Activated gamma-delta T cell (primary cell): ENCODE results near the gene STBD1.
"Not testable (repeated sequence)": the region's sequence is repeated elsewhere in the genome, so short reads cannot be mapped to it uniquely, and the experiment has no call there.

Experiments
- DNase-seq: peaks from one replicate; lab custom pipeline; 2025; lab: John Stamatoyannopoulos, UW

STBD1 gene

DNA sequence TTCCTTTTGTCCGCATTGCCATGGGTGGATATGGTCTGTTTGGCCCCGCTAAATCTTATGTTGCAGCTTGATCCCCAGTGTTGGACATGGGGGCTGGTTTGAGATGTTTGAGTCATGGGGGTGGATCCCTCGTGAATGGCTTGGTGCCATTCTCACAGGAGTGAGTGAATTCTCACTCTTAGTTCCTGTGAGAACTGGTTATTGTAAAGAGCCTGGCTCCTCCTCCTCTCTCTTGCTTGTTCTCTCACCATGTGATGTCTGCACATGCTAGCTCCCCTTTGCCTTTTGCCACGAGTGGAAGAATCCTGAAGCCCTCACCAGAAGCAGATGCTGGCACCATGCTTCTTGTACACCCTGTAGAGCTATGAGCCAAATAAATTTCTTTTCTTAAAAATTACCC lies 22.6 kb upstream of the STBD1 start:
- DNase-seq = no peak

DNA sequence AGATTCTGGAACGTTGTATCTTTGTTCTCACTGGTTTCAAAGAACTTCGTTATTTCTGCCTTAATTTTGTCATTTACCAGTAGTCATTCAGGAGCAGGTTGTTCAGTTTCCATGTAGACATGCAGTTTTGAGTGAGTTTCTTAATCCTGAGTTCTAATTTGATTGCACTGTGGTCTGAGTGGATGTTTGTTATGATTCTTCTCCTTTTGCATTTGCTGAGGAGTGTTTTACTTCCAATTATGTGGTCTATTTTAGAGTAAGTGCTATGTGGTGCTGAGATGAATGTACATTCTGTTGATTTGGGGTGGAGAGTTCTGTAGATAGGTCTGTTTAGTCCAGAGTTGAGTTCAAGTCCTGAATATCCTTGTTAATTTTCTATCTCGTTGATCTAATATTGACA lies 18.7 kb upstream of the STBD1 start:
- DNase-seq = not testable (repeated sequence)

DNA sequence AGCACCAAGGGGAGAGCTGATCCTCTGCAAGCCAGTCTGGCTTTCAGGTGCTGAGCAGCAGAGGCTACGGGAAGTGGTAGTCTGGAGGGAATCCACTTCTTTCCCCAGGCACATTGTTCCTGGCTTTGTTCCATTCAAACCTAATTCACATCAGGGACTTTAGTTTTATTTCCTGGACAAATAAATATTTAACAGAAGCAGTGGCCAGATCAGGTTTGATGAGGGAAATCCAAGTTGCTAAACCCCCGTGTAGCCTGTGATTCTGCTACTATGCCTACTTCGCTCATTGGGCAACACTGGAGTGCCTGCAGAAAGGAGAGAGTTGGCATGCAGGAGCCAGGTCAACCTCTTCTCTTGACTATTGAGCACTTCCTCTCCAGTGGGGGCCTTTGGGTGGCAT lies 13.8 kb upstream of the STBD1 start:
- no peak for DNase-seq

DNA sequence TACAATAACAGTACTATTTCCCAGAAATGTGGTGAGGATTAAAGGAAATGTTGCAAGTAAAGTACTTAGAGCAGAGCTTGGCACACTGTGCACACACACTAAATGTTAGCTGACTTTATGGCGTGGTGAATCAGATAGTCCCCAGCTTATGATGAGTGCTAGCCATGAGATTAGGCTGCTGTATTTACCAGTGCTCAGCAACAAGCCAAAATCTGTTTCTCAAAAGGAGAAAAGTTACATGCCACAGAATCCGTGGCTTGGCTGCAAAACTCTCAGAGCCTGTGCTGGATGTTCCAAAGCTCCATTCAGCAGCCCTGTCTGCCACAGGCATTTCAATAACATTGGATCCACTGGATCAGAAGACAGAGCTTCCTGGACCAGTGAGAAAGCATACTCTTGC lies 12.8 kb upstream of the STBD1 start:
- no peak for DNase-seq

DNA sequence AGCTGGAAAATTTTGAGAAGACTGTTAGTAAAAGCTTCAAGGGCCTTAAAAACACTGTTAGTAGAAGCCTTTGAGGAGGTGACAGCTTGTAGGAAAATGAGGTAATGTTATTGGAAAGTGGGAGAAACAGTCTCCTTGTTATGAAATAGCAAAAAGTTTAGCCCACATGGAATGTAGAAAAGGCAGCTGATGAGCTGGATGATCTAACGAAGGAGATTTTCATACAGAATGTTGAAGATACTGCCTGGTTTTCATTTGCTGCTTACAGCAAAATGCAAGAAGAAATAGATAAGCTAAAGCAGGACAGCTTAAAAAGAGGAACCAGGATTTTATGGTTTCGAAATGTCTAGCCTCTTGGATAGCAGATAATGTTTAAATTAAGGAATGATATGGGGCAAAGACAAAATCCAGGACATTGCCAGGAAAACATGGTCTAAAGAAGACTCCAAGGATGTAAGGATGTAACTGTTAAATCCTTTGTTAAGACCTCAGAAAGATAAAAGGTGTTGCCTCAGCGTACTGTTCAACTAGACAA lies 10.2 kb upstream of the STBD1 start:
- DNase-seq = no peak

DNA sequence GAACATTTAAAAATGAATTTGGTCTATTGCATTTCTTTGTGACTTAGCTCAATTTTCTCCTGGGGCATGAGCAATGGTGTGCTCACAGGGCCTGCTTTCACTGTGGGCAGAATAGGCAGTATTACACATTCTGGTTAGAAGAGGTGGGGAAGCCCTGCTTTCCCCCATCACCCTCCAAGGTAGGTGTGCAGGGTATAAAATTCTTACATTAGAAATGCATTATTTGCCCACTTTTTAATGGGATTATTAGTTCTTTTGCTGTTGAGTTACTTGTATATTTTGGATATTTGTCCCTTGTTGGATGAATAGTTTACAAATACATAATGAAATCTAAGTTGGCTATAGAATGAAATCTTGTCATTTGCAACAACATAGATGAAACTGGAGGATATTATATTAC lies 8.3 kb upstream of the STBD1 start:
- DNase-seq = no peak

DNA sequence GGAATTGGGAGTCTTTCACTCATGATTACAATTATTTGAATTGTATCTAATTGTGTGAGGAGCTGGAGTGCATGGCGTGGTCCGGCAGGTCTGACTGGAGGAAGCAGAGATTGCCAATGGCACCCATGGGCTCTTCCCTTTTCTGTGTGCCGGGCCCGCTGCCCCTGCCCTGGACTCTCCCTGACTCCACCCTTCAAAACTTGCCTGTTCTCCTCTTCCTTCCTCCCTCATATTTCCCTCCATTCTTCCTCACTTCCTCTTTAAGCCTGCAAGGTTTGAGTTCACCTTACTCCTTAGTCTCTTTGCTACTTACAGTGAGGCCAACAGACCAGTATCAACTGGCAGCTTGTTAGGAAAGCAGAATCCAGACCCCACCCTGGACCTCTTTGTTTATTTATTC lies 6.5 kb upstream of the STBD1 start:
- no peak for DNase-seq

DNA sequence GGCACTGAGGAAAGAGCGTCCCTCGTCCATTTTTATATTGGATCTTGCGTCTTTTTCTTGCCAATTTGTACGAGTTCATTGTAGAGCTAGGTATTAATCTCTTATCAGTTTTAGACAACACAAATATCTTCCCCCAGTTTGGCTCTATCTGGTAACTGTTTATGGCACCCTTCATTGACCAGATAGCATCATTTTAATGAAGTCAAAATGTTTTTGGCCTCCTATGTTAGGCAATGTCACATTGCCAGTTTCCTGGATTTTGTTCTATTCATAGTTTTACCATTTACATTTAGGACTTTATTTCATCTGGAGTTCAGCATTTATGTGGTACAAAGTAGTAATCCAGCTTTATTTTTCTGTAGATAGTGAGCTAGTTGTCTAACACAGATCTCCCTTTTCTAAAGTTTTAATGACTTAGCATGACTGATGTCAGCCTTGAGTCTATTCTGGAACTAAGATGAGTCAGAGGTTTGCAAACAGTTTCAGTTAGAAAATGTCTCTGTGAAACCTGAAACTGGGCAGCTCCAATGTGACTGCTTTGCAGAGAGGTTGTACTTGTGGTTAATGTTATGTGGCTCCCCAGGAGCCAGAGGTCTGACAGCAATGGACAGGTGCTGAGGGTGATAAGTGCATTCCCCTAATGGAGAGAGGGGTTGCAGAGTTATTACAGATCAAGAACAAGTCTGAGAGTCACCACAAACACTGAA lies 5.3 kb upstream of the STBD1 start:
- DNase-seq = no peak

DNA sequence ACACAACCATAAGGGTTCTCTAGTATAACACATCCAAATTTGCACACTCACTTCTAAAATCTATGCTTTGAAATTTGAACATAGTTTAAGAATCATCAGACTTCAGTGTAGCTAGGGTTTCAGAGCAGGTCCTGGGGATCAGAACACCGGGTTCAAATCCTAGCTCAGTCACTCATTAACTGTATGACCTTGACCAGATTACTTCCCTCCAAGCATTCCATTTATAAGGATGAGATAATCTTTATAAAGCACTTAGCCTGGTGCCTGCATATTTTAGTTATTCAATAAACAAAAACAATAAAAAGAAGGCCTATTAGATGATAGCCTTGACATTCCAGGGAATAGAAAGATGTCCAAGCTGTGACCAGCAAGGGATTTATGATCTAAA lies 4.8 kb upstream of the STBD1 start:
- DNase-seq = no peak

DNA sequence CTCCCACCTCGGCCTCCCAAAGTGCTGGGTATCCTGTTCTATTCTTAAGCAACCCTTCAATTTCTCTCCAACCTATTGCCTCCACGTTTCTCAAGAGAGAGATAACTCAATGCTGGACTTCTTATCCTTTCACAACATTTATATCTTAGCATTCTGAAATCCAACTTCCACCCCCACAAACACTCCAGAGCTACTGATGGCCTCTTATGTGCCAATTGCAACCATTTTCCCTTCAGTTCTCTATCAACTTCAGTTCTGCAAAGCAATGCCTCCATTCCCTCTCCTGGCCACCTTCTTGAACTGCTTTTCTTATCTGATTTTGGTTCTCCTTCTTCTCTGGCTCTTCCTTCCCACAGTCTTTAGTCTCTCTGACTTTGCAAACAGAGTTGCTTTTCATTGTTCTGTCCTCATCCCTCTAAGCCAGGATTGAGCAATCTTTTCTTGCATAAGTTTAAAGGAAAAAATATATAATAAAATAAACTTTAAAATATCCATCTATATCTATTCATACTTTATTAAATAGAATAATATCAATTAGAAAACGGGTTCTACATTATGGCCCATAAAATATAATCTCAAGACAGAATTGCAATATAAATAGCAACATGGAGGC lies 3.6 kb upstream of the STBD1 start:
- no peak for DNase-seq

DNA sequence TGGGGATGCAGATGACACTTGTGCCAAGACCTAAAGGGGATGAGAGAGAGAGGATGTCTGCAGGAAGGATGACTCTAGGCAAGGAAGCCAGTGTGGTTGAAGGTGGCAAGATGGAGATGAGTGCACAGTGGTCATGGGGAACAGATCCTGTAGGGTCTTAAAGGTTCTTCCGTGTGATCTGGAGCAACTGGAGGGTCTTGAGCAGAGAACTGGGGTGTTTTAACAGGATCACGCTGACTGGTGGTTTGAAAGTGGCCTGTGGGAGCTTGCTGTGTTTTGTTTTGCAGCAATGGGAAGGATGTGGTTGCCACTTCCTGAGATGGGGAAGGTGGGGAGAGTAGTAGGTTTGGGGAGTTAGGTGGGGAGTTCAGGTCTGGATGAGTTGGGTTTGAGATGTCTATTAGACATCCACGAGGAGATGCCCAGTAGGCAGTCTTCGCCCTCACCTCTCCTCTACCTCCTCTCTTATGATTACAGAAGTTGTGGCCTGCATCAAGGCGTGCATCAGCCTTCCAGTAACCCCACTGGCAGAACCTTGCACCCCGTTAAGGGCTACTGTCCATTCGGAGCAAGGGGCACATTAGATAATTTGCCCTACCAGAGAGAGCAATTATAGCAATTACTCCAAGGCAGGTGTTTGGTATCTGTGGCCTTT lies 1.4 kb upstream of the STBD1 start:
- no peak for DNase-seq

DNA sequence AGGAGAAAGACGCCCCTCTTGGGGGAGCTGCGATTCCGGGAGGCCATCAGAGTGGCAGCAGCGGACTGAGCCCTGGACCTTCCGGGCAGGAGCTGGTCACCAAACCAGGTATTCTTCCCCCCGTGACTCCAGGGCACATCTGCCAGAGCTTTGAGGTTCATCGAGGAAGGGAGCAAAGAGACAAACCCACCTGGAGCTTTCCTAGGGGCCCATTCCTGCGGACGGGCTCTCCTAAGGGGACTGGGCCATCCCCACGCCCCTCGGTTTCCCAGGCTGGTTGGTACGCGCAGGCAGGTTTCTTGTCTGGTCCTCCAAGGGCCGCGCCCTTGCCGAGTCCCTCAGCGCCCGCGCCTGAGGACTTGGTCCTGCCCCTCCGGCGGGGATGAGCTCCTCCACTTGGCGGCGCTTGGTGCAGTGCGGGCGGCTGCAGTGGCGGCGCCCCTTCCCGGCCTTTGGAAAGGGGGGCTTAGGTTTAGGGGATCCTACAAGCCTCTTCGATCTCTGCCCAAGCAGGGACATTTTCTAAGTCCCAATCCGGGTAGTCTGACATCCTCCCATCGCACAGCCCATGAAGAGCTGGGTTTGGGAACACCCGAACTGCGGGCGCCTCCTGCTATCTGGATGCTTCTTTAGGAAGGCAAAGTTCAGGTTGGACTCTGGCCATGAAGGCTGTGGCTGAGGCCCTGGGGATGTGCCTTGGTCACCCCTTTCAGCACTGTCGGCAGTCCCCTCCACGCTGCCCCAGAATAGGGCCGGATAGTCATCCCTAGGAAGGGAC lies 538 bp downstream of the STBD1 start:
- DNase-seq = peak; percentile 5

DNA sequence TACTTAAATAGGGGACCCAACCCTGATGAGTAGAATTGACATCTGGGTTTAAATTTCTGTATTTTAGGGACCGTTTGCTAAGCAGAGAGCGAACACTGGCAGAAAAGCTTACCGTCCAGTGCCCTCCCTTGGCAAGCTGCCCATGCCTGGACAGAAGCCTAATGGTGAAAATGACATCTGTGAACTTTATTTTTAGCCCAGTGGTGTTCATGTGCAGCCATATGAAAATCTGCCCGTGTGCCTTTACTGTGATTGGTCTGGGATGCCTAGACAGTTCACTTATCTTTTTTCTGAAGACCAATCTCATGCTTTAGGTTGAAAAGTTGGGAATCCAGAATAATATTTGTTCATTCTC lies 1.1 kb downstream of the STBD1 start:
- no peak for DNase-seq

DNA sequence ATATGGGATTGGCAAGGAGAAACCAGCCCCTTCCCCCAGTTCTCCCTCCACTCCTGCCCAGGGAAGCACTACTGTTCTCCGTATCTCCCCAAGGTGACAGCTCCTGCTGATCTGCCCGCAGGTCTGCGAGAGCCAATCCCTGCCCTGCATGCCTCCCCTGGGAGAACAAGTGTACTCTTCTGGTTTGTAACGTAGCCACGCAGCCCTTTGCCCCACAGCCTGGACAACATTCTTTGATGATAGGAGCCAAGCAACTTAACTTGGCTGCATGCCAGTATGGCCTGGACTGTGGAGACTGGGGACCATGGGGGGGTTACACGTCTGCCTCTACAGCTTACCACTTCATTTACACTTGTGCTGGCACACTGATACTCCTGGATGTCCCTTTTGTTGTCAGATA lies 2.0 kb downstream of the STBD1 start:
- DNase-seq = no peak

DNA sequence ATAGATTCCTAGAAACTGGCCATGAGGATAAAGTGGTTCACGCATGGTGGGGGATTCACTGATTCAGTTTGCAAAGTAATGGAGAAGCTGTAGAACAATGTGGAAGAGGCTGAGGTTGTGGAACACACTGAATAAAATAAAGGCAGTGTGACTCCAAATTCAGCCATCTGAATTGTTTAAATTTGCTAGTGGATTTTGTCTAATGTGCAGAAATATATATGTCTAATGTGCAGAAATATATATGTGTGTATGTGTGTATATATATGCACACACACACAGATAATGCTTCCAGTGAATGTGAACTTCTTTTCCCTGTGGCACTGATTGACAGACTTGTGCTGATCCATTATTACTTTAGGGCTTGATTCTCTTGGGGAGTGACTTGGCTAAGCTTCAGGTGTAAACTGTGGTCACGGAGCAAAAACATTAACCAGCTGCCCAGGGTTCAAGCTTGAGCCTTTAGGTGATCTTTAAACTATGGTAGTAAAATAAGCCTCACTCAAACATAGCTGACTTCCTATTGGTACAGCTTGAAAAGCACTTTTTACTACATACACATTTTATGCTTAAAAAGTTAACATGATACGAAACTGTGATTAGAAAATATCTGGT lies 3.5 kb downstream of the STBD1 start:
- DNase-seq = no peak

DNA sequence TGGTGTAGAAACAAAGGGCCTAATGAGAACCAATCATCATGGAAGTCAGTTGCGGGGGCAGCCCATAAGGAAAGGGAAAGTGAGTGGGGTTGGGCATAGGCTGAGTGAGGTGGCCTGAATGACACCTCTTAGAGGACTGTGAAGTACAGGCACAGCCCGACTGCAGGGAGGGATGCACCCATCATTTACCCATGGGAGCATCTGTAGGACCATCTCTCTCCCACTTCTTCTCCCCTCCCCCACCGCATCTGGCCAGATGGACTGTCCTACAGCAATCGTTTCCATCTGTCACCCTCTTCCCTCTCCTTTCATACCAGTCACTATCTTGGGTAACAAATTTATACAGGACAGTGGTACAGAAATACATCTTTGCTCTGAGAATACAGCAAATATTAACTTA lies 4.2 kb downstream of the STBD1 start:
- DNase-seq = no peak

DNA sequence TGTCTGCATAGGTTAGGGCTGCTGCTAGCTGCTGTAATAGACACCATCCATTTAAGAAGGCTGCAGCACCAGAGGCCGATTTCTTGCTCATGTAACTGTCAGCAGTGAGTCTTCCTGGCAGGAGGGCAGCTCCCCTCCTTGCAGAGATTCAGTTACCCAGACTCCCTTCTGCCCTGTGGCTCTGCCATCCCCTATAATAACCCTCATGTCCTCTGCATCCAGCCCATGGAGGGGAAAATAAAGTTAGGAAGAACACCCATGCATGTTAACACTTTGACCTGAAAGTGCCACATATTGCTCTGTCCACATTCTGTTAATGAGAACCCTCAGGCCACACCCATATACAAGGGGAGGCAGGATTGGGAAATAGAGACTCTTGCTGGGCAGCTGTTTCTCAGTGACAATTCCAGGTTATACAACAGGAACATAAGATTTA lies 5.4 kb downstream of the STBD1 start:
- DNase-seq = no peak

DNA sequence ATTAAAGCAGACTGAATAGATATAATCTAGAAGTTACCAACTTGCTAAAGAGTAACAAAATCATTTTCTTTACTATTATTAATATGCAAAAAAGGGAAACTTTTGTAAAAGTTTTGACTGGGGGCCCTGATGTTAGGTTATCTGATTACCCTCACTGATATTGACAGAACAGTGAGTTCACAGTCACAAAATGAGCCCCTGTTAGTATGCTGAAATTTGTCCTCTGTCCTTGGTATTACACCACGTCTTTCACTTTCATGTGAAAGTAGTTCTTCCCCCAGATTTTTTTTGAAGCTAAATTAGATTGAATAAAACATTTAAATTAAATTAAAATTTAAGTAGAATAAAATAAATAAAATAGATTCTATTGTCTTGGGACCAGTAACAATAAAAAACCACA lies 5.9 kb downstream of the STBD1 start:
- no peak for DNase-seq

DNA sequence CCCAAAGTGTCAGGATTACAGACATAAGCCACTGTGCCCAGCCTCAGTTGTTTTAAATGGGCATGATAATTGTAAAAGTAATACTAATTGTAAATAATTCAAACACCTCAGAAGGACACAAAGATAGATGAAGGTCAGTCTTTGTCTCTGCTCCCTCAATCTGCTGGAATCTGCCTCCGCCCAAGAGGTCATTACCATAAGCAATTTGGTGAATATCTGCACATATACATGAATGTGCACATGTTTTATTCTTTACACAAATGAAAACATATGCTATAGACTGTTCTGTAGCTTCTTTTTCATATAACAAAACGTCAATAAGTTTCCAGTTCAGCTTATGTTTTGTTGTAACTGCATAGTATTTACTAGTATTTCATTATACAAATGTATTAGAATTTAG lies 7.0 kb downstream of the STBD1 start:
- DNase-seq = no peak

DNA sequence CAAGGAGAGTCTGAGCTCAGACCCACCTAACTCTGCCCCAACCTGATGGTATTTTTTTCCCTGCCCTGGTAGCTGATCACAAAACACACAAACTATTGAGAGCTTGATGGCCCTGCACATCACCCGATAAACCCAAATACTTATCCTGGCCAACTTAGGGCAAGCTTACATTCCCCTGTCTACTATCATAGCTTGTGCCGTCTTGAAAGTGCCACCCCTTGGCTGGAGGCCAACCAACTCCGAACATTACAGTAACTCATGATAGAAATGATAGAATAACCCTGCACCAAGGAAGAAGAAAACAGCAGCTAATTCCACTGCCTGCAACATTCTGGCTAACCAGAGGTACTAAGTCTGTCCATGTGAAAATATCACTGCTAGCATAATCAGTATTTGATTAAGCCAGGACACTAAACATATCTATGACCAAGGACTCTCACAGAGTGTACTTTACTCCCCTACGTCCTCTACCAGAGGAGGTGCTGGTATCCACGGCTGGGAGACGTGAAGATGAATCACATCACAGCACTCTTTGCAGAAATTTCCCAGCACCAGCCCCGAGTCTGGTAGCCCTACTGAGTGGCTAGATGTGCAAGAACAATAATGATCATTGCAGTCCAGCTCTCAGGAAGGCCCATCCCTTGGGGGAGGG lies 8.9 kb downstream of the STBD1 start:
- DNase-seq = no peak

DNA sequence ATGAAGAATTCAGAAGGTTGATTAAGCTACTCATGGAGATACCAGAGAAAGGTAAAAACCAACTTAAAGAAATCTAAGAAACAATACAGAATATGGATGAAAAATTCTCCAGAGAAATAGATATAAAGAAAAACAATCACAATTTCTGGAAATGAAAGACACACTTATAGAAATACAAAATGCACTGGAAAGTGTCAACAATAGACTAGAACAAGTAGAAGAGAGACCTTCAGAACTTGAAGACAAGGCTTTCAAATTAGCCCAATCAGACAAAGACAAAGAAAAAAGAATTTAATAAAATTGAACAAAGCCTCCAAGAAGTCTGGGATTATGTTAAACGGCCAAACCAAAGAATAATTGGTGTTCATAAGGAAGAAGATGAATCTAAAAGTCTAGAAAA lies 9.6 kb downstream of the STBD1 start:
- no peak for DNase-seq

DNA sequence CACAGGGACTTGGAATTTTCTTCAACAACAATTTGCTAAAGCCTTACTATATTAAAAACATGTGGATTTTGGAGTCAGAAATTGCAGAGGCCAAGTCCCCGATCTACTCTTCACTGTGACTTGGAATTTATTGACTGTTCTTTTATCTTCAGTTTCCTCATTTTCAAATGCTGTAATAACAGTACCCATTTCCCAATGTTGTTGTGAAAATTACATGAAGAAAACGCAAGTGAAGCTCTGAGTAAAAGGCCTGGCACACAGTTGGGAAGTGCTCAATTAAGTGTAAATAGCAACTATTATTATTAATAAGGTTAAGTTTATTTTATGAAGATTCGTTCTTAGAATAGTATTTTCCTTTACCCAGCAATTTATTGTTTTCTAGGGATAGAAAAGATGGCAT lies 15.7 kb downstream of the STBD1 start:
- DNase-seq = no peak
